ENCODE measurements around the gene EPB42.

- TF ChIP-seq, protein P1, sequence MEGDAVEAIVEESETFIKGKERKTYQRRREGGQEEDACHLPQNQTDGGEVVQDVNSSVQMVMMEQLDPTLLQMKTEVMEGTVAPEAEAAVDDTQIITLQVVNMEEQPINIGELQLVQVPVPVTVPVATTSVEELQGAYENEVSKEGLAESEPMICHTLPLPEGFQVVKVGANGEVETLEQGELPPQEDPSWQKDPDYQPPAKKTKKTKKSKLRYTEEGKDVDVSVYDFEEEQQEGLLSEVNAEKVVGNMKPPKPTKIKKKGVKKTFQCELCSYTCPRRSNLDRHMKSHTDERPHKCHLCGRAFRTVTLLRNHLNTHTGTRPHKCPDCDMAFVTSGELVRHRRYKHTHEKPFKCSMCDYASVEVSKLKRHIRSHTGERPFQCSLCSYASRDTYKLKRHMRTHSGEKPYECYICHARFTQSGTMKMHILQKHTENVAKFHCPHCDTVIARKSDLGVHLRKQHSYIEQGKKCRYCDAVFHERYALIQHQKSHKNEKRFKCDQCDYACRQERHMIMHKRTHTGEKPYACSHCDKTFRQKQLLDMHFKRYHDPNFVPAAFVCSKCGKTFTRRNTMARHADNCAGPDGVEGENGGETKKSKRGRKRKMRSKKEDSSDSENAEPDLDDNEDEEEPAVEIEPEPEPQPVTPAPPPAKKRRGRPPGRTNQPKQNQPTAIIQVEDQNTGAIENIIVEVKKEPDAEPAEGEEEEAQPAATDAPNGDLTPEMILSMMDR (IDR thresholded peaks at IDR 0.05) = no peak
- no peak for TF ChIP-seq POLR2A (IDR thresholded peaks at IDR 0.05)
Observed at GRCh38 chr15:43213466-43213865, 7.4 kb downstream of the EPB42 start.
